HG03135 (cell line): ENCODE data around the gene MORN4.

ENCODE experiments used
- ATAC-seq: cut with Tn5 transposase; IDR thresholded peaks from one replicate; pipeline ENCODE4 v1.9.1; 2021; ENCODE audit warnings: mild to moderate bottlenecking, moderate library complexity; ENCODE audit not compliant: unreplicated experiment

Gene MORN4

GRCh38 chr10:97575127-97575668 lies 58.1 kb downstream of the MORN4 start:
- no peak for ATAC-seq

- ATAC-seq, result no peak
Observed at GRCh38 chr10:97574374-97575126, 58.8 kb downstream of the MORN4 start.

GRCh38 chr10:97573672-97574071 lies 59.6 kb downstream of the MORN4 start:
- no peak for ATAC-seq

GRCh38 chr10:97573021-97573420 lies 60.3 kb downstream of the MORN4 start:
- ATAC-seq, result no peak

GRCh38 chr10:97572214-97572989 lies 60.9 kb downstream of the MORN4 start, which contains the start of gene ANKRD2:
ANKRD2 (plus strand) TSS chr10:97572779; CDS start chr10:97572789, 10 bp downstream.
- ATAC-seq, result no peak

- ATAC-seq, result no peak
Observed at GRCh38 chr10:97571622-97572021, 61.7 kb downstream of the MORN4 start.

- no peak for ATAC-seq
Observed at GRCh38 chr10:97570789-97571471, 62.4 kb downstream of the MORN4 start.

GRCh38 chr10:97570146-97570788 lies 63.0 kb downstream of the MORN4 start:
- no peak for ATAC-seq

GRCh38 chr10:97567891-97568290 lies 65.4 kb downstream of the MORN4 start:
- no peak for ATAC-seq

- no peak for ATAC-seq
Observed at GRCh38 chr10:97566336-97566996, 66.8 kb downstream of the MORN4 start.

GRCh38 chr10:97564776-97565175 lies 68.5 kb downstream of the MORN4 start:
- no peak for ATAC-seq
